BJ (cell line): ENCODE results near the gene MIDN. TPM values are rescaled to one million over a fixed set of nuclear protein-coding genes. Genes with fewer than 3 reads are reported as not detected.

Source experiments
- CTCF ChIA-PET: fragments of 350-600 bp; formaldehyde crosslinking; extraction: SDS; loops from one replicate; lab custom pipeline; 2021; ENCODE audit warnings: antibody characterized with exemption, inconsistent platforms; lab: Yijun Ruan, JAX
- POLR2A ChIA-PET: fragments of 300-600 bp; sonication (Branson Sonifier 250); formaldehyde crosslinking; extraction: SDS; loops from one replicate; lab custom pipeline; 2021; ENCODE audit warnings: antibody characterized with exemption; lab: Charles Lee
- DNase-seq: peaks from one replicate; pipeline ENCODE4 v3.0.0-alpha.2; 2011; ENCODE audit warnings: low read depth
- H3K27me3 ChIP-seq: 2 replicates; pipeline ENCODE4 v1.6.0; 2011; ENCODE audit warnings: low read length; ENCODE audit not compliant: control insufficient read depth, insufficient read depth
- H3K36me3 ChIP-seq: 2 replicates; pipeline ENCODE4 v1.5.1; 2011; ENCODE audit warnings: low read length; ENCODE audit not compliant: control insufficient read depth, insufficient read depth
- H3K4me3 ChIP-seq: 2 replicates; pipeline ENCODE4 v1.5.1; 2011; ENCODE audit warnings: low read depth, mild to moderate bottlenecking, control low read depth, low read length
- CTCF ChIP-seq: IDR thresholded peaks from 2 replicates; pipeline ENCODE4 v1.5.1; 2011; ENCODE audit warnings: low read depth, mild to moderate bottlenecking, control low read depth, inconsistent platforms, low read length, moderate library complexity; ENCODE audit not compliant: insufficient read depth
- polyA plus RNA-seq: library from polyadenylated mRNA; depleted of rRNA; stranded (reverse); fragments of >200 nt; gene quantifications from 2 replicates; pipeline ENCODE4 v1.2.3, GENCODE V29; 2011

The MIDN gene
- polyA plus RNA-seq, 1 experiment = 8.4 TPM

- no peak for DNase-seq
- Histone ChIP-seq H3K36me3 (no peaks in the 10 kb centered on the region), H3K4me3 (no peak within 1 kb of the TSS), H3K27me3 (peaks cover 22% of the 10 kb centered on the region)
- ChIA-PET CTCF (no interaction called here), POLR2A (no interaction called here)
- TF ChIP-seq CTCF = no peak
Observed at GRCh38 chr19:1285737-1286360, 37.5 kb downstream of the MIDN start, which contains the start of gene EFNA2. Gene EFNA2 (plus strand): TSS chr19:1285873. CDS start chr19:1286169, 296 bp downstream.

DNA sequence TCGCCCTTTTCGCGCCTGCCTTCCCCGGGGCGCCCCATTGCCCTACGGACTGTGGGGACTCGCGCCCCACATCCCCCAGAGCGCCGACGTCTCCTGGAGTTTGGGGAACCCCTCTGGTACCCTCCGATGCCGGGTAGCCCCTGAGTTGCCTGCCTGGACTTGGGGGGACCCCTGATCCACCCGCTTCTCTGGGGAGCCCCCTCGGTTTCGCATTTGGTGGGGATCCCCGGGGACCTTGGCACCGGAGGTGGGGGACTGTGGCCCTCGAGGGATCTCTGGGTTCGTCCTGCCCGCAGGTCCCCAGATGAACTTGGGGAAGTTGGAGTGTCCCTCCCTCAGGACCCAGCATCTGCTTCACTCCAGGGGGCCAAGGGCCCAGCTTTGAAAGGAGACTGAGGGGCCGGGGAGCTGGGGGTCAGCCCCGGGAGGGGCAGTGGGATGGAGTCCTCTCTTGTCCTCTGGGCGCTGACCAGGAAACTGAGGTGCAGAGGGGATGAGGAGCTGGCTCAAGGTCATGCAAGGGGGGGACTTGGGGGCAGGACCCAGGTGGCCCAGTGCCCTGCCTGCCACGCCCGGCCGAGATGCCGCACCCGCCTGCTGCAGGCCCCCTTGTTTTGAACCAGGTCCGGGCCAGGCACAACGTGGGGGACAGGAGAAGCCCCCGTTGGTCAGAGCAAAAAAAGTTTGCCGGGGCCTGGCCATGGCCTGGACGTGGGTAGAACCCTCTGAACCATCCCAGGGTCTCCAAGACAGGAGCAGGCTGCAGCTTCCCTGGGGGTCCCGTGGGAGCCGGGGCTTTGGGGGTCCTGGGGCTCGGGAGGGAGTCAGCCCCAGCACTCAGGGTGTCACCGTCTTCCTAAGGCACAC is 38.3 kb downstream of the MIDN start:
- CTCF ChIA-PET = interaction anchor here (1.1 kb wide), 1 partner anchor 259 kb away, joined by 3 read pairs; no protein-coding TSS in a partner anchor
- H3K27me3 ChIP-seq = peaks cover 22% of the 10 kb centered on the region
- no peak for DNase-seq
- no peak overlapping the region for H3K4me3 ChIP-seq
- no peaks in the 10 kb centered on the region for H3K36me3 ChIP-seq
- POLR2A ChIA-PET = no interaction called here
- no peak for TF ChIP-seq CTCF

DNA sequence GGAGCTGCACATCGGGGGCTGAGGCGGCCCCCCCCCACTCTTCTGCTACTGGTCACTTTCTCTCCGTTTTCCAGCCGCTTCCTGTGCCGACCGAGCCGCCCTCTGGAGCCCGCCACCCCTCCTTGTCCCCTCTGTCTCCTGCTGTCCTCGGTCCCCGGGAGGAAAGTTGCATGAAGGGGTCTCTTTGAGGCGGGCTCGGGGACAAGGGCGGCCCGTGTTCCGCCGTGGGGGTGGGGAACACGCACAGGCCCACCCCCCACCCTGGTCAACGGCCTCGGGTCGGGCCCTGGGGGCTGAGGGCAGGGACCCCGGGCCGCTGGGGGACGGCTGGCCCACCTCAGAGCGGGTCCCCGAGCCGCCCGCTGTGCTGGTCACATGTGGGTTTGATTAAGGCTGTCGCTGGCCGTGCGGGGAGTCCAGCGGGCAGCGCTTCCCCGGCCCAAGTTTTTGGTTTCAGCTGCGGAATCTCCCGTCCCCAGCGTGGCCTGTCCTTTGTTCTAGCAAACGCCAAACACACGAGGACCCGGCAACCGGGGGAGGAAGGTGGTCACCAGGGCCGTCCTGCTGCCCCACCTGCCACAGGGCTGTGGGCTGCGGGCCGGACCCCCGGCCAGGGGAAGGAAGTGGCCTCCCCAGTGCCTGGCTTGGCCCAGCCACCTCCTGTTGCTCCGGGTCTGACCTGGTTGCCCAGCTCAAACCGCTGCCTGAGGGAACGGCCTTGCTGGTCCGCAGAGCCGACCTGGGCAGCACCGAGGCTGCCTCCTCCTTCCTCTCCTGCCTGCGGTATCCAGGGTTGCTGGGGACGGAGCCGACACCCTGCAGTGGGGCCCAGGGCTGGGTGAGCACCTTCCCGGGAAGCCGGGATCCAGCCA is 39.2 kb downstream of the MIDN start:
- TF ChIP-seq CTCF = no peak
- H3K4me3 ChIP-seq = no peak overlapping the region
- DNase-seq = no peak
- H3K36me3 ChIP-seq = no peaks in the 10 kb centered on the region
- ChIA-PET CTCF (interaction anchor here (1.1 kb wide), 1 partner anchor 258 kb away, joined by 3 read pairs; no protein-coding TSS in a partner anchor), POLR2A (no interaction called here)
- H3K27me3 ChIP-seq = peaks cover 22% of the 10 kb centered on the region

- Histone ChIP-seq H3K36me3 (no peaks in the 10 kb centered on the region), H3K4me3 (no peak overlapping the region), H3K27me3 (peaks cover 22% of the 10 kb centered on the region)
- no peak for TF ChIP-seq CTCF
- ChIA-PET POLR2A (no interaction called here), CTCF (no interaction called here)
- DNase-seq = no peak
Observed at GRCh38 chr19:1288226-1288612, 39.8 kb downstream of the MIDN start.
